KMS-11 (cell line): ENCODE data around the gene FANCI.
A peak's percentile ranks its signal among the peaks of the same experiment; 100 is the strongest.

ENCODE experiments used
- H2AFZ ChIP-seq: fragments of 200-600 bp; sonication (generic); 2 replicates; pipeline ENCODE4 v1.6.1; 2016; ENCODE audit warnings: antibody characterized with exemption, mixed run types, low read depth
- H3K27ac ChIP-seq: fragments of 200-600 bp; sonication (generic); 2 replicates; pipeline ENCODE4 v1.6.1; 2016; ENCODE audit warnings: mild to moderate bottlenecking, mixed run types
- H3K27me3 ChIP-seq: fragments of 200-600 bp; sonication (generic); 2 replicates; pipeline ENCODE4 v1.6.1; 2017; ENCODE audit warnings: mild to moderate bottlenecking, low read depth, mixed run types, moderate library complexity; ENCODE audit not compliant: insufficient read depth
- H3K36me3 ChIP-seq: fragments of 200-600 bp; sonication (generic); 2 replicates; pipeline ENCODE4 v1.6.1; 2017; ENCODE audit warnings: mild to moderate bottlenecking, mixed run types; ENCODE audit not compliant: insufficient read depth
- H3K4me1 ChIP-seq: fragments of 200-600 bp; sonication (generic); 2 replicates; pipeline ENCODE4 v1.6.1; 2016; ENCODE audit warnings: mild to moderate bottlenecking, low read depth, mixed run types; ENCODE audit not compliant: poor library complexity, severe bottlenecking
- H3K4me2 ChIP-seq: fragments of 200-600 bp; sonication (generic); 2 replicates; pipeline ENCODE4 v1.7.0; 2016; ENCODE audit warnings: mild to moderate bottlenecking, mixed run types
- H3K4me3 ChIP-seq: fragments of 200-600 bp; sonication (generic); IDR thresholded peaks from 2 replicates; pipeline ENCODE4 v1.6.1; 2017; ENCODE audit warnings: low read depth, low read length, mixed read lengths; ENCODE audit not compliant: insufficient read depth
- H3K79me2 ChIP-seq: fragments of 200-600 bp; sonication (generic); 2 replicates; pipeline ENCODE4 v1.6.1; 2016; ENCODE audit warnings: low read depth, mixed run types; ENCODE audit not compliant: insufficient read depth
- H3K9ac ChIP-seq: fragments of 200-600 bp; sonication (generic); 2 replicates; pipeline ENCODE4 v1.6.1; 2016; ENCODE audit warnings: mild to moderate bottlenecking, mixed run types
- H4K20me1 ChIP-seq: fragments of 200-600 bp; sonication (generic); 2 replicates; pipeline ENCODE4 v1.6.1; 2016; ENCODE audit warnings: mild to moderate bottlenecking, mixed run types; ENCODE audit not compliant: insufficient read depth
- TF ChIP-seq, protein P1 (sequence below): fragments of 200-600 bp; sonication (generic); conservative IDR thresholded peaks from 2 replicates; pipeline ENCODE4 v1.6.1; 2017; ENCODE audit warnings: low read depth, mild to moderate bottlenecking, antibody characterized with exemption, low read length, moderate library complexity, mixed read lengths

FANCI gene

DNA sequence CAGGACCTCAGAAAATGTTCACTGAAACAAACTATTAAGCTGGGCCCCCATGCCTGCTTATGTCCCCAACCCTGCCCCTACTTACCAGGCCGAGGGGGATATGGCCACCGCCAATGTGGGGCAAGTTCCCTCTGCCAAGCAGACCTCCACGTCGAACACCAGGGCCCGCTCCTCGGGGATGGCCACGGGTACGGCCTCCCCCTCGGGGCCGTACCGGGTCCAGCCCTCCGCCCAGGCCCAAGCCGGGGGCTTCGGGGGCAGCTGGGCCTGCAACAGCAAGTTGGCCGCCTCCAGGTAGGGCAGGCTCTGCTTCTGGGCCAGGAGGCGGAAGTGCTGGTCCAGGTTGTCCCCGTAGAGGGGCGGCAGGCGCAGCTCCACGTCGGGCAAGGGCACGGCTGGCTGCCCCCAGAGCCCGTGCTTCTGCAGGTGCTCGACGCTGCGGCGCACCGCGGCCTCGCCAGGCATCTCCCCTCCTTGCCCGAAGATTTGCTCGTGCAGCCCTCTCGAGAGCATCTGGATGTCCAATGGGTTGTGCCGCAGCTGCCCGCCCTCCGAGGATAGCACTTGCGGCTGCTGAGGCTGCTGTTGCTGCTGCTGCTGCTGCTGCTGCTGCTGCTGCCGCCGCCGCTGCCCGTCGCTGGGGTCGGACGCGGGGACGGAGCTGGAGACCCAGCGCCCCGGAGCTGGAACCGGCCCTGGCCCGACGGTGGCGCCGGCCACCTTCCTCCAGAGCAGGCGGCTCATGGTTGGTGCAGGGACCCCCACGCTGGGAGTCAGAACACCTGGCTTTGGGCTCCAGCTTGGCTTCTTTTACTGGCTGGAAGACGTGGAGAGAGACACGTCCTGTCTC is 89.5 kb downstream of the FANCI start:
- TF ChIP-seq, protein P1, sequence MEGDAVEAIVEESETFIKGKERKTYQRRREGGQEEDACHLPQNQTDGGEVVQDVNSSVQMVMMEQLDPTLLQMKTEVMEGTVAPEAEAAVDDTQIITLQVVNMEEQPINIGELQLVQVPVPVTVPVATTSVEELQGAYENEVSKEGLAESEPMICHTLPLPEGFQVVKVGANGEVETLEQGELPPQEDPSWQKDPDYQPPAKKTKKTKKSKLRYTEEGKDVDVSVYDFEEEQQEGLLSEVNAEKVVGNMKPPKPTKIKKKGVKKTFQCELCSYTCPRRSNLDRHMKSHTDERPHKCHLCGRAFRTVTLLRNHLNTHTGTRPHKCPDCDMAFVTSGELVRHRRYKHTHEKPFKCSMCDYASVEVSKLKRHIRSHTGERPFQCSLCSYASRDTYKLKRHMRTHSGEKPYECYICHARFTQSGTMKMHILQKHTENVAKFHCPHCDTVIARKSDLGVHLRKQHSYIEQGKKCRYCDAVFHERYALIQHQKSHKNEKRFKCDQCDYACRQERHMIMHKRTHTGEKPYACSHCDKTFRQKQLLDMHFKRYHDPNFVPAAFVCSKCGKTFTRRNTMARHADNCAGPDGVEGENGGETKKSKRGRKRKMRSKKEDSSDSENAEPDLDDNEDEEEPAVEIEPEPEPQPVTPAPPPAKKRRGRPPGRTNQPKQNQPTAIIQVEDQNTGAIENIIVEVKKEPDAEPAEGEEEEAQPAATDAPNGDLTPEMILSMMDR = no peak
- H3K9ac ChIP-seq = peak overlapping the region; percentile 79; the same call in 1 of the 2 replicates
- peak overlapping the region; percentile 56 for H3K4me2 ChIP-seq
- no peak overlapping the region for H3K27ac ChIP-seq
- peaks cover 7% of the 10 kb centered on the region; the same call in 1 of the 2 replicates for H3K36me3 ChIP-seq
- H2AFZ ChIP-seq = no peak overlapping the region
- H3K27me3 ChIP-seq = no peaks in the 10 kb centered on the region
- peaks cover 3% of the 10 kb centered on the region for H4K20me1 ChIP-seq
- H3K4me1 ChIP-seq = peaks cover 42% of the 10 kb centered on the region
- H3K4me3 ChIP-seq = no peak overlapping the region
- peaks cover 37% of the 10 kb centered on the region for H3K79me2 ChIP-seq

DNA sequence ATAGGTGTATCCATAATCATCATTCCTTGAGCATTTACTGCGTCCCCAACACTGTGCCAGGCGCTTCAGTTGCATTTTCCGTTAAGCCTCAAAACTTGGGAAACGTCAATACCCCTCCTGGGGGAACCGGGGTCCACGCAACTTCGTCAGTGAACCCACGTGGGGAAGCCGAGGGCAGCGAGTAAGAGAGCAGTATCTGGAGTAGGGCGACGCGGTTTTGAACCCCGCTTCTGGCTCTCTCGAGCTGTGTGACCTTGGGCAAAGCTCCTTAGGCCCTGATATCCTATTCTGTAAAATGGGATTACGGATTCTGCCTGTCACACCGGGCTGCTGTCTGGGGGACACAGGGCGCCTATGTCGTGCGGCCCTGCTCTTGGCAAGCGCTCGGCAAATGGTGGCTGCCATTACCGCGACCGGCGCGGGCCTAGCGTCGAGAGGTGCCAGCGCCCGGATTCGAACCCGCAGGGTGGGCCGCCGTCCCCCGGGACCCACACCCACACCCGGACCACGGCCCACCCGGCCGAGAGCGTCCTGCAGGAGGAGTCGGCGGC is 90.3 kb downstream of the FANCI start:
- Histone ChIP-seq H3K4me2 (peak overlapping the region; percentile 56), H2AFZ (peak overlapping the region; percentile 39), H3K79me2 (peaks cover 37% of the 10 kb centered on the region), H3K4me1 (peaks cover 42% of the 10 kb centered on the region), H4K20me1 (peaks cover 3% of the 10 kb centered on the region), H3K9ac (peak overlapping the region; percentile 79), H3K27me3 (no peaks in the 10 kb centered on the region), H3K27ac (peak overlapping the region; percentile 63), H3K36me3 (peaks cover 7% of the 10 kb centered on the region; the same call in 1 of the 2 replicates), H3K4me3 (no peak overlapping the region)
- TF ChIP-seq, protein P1 = no peak

DNA sequence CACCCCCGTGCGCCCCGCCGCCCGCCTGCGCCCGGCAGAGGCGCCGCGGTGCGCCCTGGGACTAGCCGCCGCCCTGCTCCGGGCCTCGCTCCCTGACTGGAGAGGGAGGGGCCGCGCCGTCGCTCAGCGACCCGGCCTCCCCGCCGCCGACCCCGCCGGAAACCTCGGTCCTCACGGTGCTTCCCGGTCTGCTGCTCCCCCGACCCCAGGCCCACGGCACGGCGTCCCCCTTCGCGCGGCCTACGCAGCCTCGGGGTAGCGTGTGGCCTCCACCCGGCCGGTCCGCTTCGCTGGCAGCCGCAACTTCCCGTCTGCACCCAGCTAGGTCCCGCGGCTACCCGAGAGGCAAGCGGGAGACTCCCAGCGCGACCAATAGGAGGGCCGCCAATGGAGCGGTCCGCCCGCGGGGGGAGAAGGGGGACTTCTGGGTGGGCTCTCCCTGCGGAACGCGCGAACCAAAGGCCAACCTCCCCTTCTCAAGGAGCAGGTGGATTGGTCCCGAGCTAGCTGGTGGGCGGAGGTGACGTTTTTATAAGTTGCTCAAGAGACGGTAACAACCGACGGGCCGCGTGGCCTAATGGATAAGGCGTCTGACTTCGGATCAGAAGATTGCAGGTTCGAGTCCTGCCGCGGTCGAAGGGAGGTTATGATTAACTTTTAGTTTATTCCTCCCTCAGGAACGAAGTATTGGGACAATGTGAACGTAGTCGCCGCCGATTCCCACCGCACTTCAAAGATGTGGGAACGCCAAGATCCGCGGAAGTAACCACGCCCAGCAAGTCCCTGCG is 90.9 kb downstream of the FANCI start, which contains the start of gene POLG:
Gene POLG, minus strand, starts transcription at position 315 of the 788 bp plus-strand sequence. CDS start 1,070 bp downstream, outside the sequence.
- peak within 1 kb of the TSS; percentile 62 for H2AFZ ChIP-seq
- peaks cover under 1% of the 10 kb centered on the region; the same call in 1 of the 2 replicates for H3K36me3 ChIP-seq
- H3K27me3 ChIP-seq = 0 out of 2 replicates have a peak, but pooled peaks cover 3% of the 10 kb centered on the region
- H4K20me1 ChIP-seq = peaks cover 3% of the 10 kb centered on the region
- H3K4me2 ChIP-seq = peak within 1 kb of the TSS; percentile 67
- peaks cover 36% of the 10 kb centered on the region for H3K79me2 ChIP-seq
- H3K9ac ChIP-seq = peak within 1 kb of the TSS; percentile 79
- peaks cover 42% of the 10 kb centered on the region for H3K4me1 ChIP-seq
- TF ChIP-seq, protein P1 = no peak
- H3K4me3 ChIP-seq = no peak within 1 kb of the TSS
- H3K27ac ChIP-seq = peak within 1 kb of the TSS; percentile 63
